Measurements from ENCODE around the gene ISM1.

ISM1 gene

GRCh38 chr20:13307562-13308163 lies 86.6 kb downstream of the ISM1 start:
- Mint-ChIP-seq H3K27ac (no peak overlapping the region), H3K36me3 (ENCODE audit: low read depth) (no peaks in the 10 kb centered on the region), H3K27me3 (ENCODE audit: low read depth) (no peaks in the 10 kb centered on the region), H3K9me3 (no peaks in the 10 kb centered on the region), H3K4me1 (ENCODE audit: low read depth) (no peaks in the 10 kb centered on the region), H3K4me3 (no peak overlapping the region)
- DNase-seq (ENCODE audit: low spot score) = no peak

GRCh38 chr20:13312300-13312699 lies 91.2 kb downstream of the ISM1 start:
- H3K27ac Mint-ChIP-seq = no peak overlapping the region
- H3K9me3 Mint-ChIP-seq = peaks cover 12% of the 10 kb centered on the region
- no peaks in the 10 kb centered on the region for H3K4me1 Mint-ChIP-seq (ENCODE audit: low read depth)
- H3K27me3 Mint-ChIP-seq (ENCODE audit: low read depth) = no peaks in the 10 kb centered on the region
- H3K36me3 Mint-ChIP-seq (ENCODE audit: low read depth) = no peaks in the 10 kb centered on the region
- DNase-seq (ENCODE audit: low spot score) = peak; percentile 40
- no peak overlapping the region for H3K4me3 Mint-ChIP-seq

- Mint-ChIP-seq H3K4me1 (ENCODE audit: low read depth) (no peaks in the 10 kb centered on the region), H3K4me3 (no peak overlapping the region), H3K36me3 (ENCODE audit: low read depth) (no peaks in the 10 kb centered on the region), H3K9me3 (peaks cover 17% of the 10 kb centered on the region), H3K27me3 (ENCODE audit: low read depth) (no peaks in the 10 kb centered on the region), H3K27ac (no peak overlapping the region)
- no peak for DNase-seq (ENCODE audit: low spot score)
Measured at GRCh38 chr20:13313201-13313600, 92.1 kb downstream of the ISM1 start.

GRCh38 chr20:13317439-13317838 lies 96.4 kb downstream of the ISM1 start:
- DNase-seq (ENCODE audit: low spot score) = no peak
- Mint-ChIP-seq H3K4me3 (no peak overlapping the region), H3K27ac (no peak overlapping the region), H3K4me1 (ENCODE audit: low read depth) (peaks cover 2% of the 10 kb centered on the region), H3K9me3 (peaks cover 21% of the 10 kb centered on the region), H3K27me3 (ENCODE audit: low read depth) (no peaks in the 10 kb centered on the region), H3K36me3 (ENCODE audit: low read depth) (no peaks in the 10 kb centered on the region)

GRCh38 chr20:13318871-13319521 lies 97.9 kb downstream of the ISM1 start:
- H3K36me3 Mint-ChIP-seq (ENCODE audit: low read depth) = no peaks in the 10 kb centered on the region
- no peak overlapping the region for H3K27ac Mint-ChIP-seq
- peaks cover 7% of the 10 kb centered on the region for H3K4me1 Mint-ChIP-seq (ENCODE audit: low read depth)
- peaks cover 21% of the 10 kb centered on the region for H3K9me3 Mint-ChIP-seq
- DNase-seq (ENCODE audit: low spot score) = no peak
- H3K4me3 Mint-ChIP-seq = no peak overlapping the region
- H3K27me3 Mint-ChIP-seq (ENCODE audit: low read depth) = no peaks in the 10 kb centered on the region

- no peaks in the 10 kb centered on the region for H3K27me3 Mint-ChIP-seq (ENCODE audit: low read depth)
- H3K4me1 Mint-ChIP-seq (ENCODE audit: low read depth) = peaks cover 7% of the 10 kb centered on the region
- no peak for DNase-seq (ENCODE audit: low spot score)
- H3K27ac Mint-ChIP-seq = no peak overlapping the region
- no peak overlapping the region for H3K4me3 Mint-ChIP-seq
- H3K36me3 Mint-ChIP-seq (ENCODE audit: low read depth) = no peaks in the 10 kb centered on the region
- peaks cover 21% of the 10 kb centered on the region for H3K9me3 Mint-ChIP-seq
Measured at GRCh38 chr20:13320702-13321101, 99.6 kb downstream of the ISM1 start.

GRCh38 chr20:13321416-13321815 lies 100.3 kb downstream of the ISM1 start:
- DNase-seq (ENCODE audit: low spot score) = no peak
- peaks cover under 1% of the 10 kb centered on the region for H3K36me3 Mint-ChIP-seq (ENCODE audit: low read depth)
- peaks cover 7% of the 10 kb centered on the region for H3K4me1 Mint-ChIP-seq (ENCODE audit: low read depth)
- no peak overlapping the region for H3K4me3 Mint-ChIP-seq
- H3K27me3 Mint-ChIP-seq (ENCODE audit: low read depth) = no peaks in the 10 kb centered on the region
- H3K9me3 Mint-ChIP-seq = peaks cover 20% of the 10 kb centered on the region
- no peak overlapping the region for H3K27ac Mint-ChIP-seq

- no peak for DNase-seq (ENCODE audit: low spot score)
- H3K27ac Mint-ChIP-seq = no peak overlapping the region
- H3K36me3 Mint-ChIP-seq (ENCODE audit: low read depth) = peaks cover 4% of the 10 kb centered on the region
- H3K27me3 Mint-ChIP-seq (ENCODE audit: low read depth) = no peaks in the 10 kb centered on the region
- peaks cover 7% of the 10 kb centered on the region for H3K4me1 Mint-ChIP-seq (ENCODE audit: low read depth)
- H3K9me3 Mint-ChIP-seq = peaks cover 20% of the 10 kb centered on the region
- no peak overlapping the region for H3K4me3 Mint-ChIP-seq
Measured at GRCh38 chr20:13322198-13322597, 101.1 kb downstream of the ISM1 start.

GRCh38 chr20:13322621-13323020 lies 101.5 kb downstream of the ISM1 start:
- H3K4me3 Mint-ChIP-seq = no peak overlapping the region
- no peaks in the 10 kb centered on the region for H3K27me3 Mint-ChIP-seq (ENCODE audit: low read depth)
- peaks cover 7% of the 10 kb centered on the region for H3K4me1 Mint-ChIP-seq (ENCODE audit: low read depth)
- DNase-seq (ENCODE audit: low spot score) = no peak
- H3K36me3 Mint-ChIP-seq (ENCODE audit: low read depth) = peaks cover 4% of the 10 kb centered on the region
- H3K9me3 Mint-ChIP-seq = peaks cover 18% of the 10 kb centered on the region
- no peak overlapping the region for H3K27ac Mint-ChIP-seq

GRCh38 chr20:13325033-13325432 lies 104.0 kb downstream of the ISM1 start:
- peaks cover 11% of the 10 kb centered on the region for H3K9me3 Mint-ChIP-seq
- peaks cover 4% of the 10 kb centered on the region for H3K36me3 Mint-ChIP-seq (ENCODE audit: low read depth)
- H3K27me3 Mint-ChIP-seq (ENCODE audit: low read depth) = no peaks in the 10 kb centered on the region
- no peak overlapping the region for H3K27ac Mint-ChIP-seq
- H3K4me3 Mint-ChIP-seq = no peak overlapping the region
- H3K4me1 Mint-ChIP-seq (ENCODE audit: low read depth) = peaks cover 7% of the 10 kb centered on the region
- DNase-seq (ENCODE audit: low spot score) = no peak

GRCh38 chr20:13325796-13326340 lies 104.8 kb downstream of the ISM1 start:
- Mint-ChIP-seq H3K9me3 (peaks cover 11% of the 10 kb centered on the region), H3K27me3 (ENCODE audit: low read depth) (no peaks in the 10 kb centered on the region), H3K4me1 (ENCODE audit: low read depth) (peaks cover 7% of the 10 kb centered on the region), H3K27ac (no peak overlapping the region), H3K36me3 (ENCODE audit: low read depth) (peaks cover 4% of the 10 kb centered on the region), H3K4me3 (no peak overlapping the region)
- DNase-seq (ENCODE audit: low spot score) = no peak

GRCh38 chr20:13331536-13331935 lies 110.5 kb downstream of the ISM1 start:
- Mint-ChIP-seq H3K4me1 (ENCODE audit: low read depth) (peaks cover 3% of the 10 kb centered on the region), H3K4me3 (no peak overlapping the region), H3K36me3 (ENCODE audit: low read depth) (peaks cover 3% of the 10 kb centered on the region), H3K27me3 (ENCODE audit: low read depth) (no peaks in the 10 kb centered on the region), H3K27ac (no peak overlapping the region), H3K9me3 (peaks cover 9% of the 10 kb centered on the region)
- DNase-seq (ENCODE audit: low spot score) = no peak

- Mint-ChIP-seq H3K27ac (no peak overlapping the region), H3K9me3 (no peaks in the 10 kb centered on the region), H3K36me3 (ENCODE audit: low read depth) (no peaks in the 10 kb centered on the region), H3K27me3 (ENCODE audit: low read depth) (no peaks in the 10 kb centered on the region), H3K4me3 (no peak overlapping the region), H3K4me1 (ENCODE audit: low read depth) (peaks cover 11% of the 10 kb centered on the region)
- no peak for DNase-seq (ENCODE audit: low spot score)
Measured at GRCh38 chr20:13333036-13333435, 112.0 kb downstream of the ISM1 start.

- Mint-ChIP-seq H3K27me3 (ENCODE audit: low read depth) (no peaks in the 10 kb centered on the region), H3K36me3 (ENCODE audit: low read depth) (no peaks in the 10 kb centered on the region), H3K27ac (no peak overlapping the region), H3K4me3 (no peak overlapping the region), H3K9me3 (no peaks in the 10 kb centered on the region), H3K4me1 (ENCODE audit: low read depth) (peaks cover 14% of the 10 kb centered on the region)
- DNase-seq (ENCODE audit: low spot score) = no peak
Measured at GRCh38 chr20:13333793-13334192, 112.7 kb downstream of the ISM1 start.
